DND-41 (cell line): ENCODE data around the gene MSGN1.

ENCODE experiments used
- CTCF ChIP-seq: IDR thresholded peaks from 2 replicates; pipeline ENCODE4 v1.5.1; 2012; ENCODE audit warnings: borderline replicate concordance, low read length, moderate library complexity, mild to moderate bottlenecking; ENCODE audit not compliant: poor library complexity, severe bottlenecking; ENCODE audit errors: extremely low read depth
- EZH2 ChIP-seq: IDR thresholded peaks from 3 replicates; pipeline ENCODE4 v1.6.1; 2012; ENCODE audit warnings: borderline replicate concordance, low read depth, mild to moderate bottlenecking, moderate library complexity, low read length, inconsistent platforms; ENCODE audit not compliant: severe bottlenecking

- TF ChIP-seq CTCF (no peak), EZH2 (no peak)
Measured at GRCh38 chr2:17815468-17816184, 634 bp upstream of the MSGN1 start.
